ENCODE data around the gene GRXCR2.

DNA sequence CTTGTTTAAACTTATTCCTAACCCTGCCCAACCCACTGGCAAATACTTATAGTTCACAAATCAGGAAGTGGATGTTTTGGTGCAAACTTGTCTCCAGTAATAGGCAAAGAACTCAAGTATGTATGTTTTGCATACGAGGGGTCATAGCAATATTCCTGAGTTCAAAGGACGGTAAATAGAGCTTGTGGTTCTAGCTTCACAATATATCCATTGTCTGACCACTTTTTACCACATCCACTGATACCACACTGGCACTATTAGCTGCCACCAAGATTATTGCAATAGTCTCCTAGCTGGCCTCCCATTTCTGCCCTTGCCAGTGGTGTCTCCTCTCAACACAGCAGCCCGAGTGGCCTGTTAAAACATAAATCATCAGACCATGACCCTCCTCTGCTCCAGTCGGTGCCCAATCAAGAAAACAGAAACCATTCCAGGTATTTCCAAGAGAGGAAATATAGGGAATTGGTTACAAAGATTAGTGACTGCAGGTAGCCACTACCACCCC, 17.0 kb downstream of the GRXCR2 start:
- TF ChIP-seq, protein P1, sequence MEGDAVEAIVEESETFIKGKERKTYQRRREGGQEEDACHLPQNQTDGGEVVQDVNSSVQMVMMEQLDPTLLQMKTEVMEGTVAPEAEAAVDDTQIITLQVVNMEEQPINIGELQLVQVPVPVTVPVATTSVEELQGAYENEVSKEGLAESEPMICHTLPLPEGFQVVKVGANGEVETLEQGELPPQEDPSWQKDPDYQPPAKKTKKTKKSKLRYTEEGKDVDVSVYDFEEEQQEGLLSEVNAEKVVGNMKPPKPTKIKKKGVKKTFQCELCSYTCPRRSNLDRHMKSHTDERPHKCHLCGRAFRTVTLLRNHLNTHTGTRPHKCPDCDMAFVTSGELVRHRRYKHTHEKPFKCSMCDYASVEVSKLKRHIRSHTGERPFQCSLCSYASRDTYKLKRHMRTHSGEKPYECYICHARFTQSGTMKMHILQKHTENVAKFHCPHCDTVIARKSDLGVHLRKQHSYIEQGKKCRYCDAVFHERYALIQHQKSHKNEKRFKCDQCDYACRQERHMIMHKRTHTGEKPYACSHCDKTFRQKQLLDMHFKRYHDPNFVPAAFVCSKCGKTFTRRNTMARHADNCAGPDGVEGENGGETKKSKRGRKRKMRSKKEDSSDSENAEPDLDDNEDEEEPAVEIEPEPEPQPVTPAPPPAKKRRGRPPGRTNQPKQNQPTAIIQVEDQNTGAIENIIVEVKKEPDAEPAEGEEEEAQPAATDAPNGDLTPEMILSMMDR (IDR thresholded peaks at IDR 0.05), result no peak
- no peak for TF ChIP-seq POLR2A (IDR thresholded peaks at IDR 0.05)
